GM13976 (cell line): ENCODE measurements around the gene SIK3.

Source experiments
- DNase-seq: peaks from one replicate; pipeline ENCODE4 v3.0.0; 2012; ENCODE audit warnings: low spot score
- in situ Hi-C: fragments of 300-500 bp; cut with MboI; formaldehyde crosslinking; loops from one replicate; pipeline ENCODE4 v1.12.0; 2022; ENCODE audit warnings: low sequenced_read_pairs, mixed read lengths, inconsistent platforms; ENCODE audit not compliant: unreplicated experiment
- TF ChIP-seq, protein P1 (sequence below): IDR thresholded peaks from 2 replicates; pipeline ENCODE4 v1.5.1; 2012; ENCODE audit warnings: borderline replicate concordance, mild to moderate bottlenecking; ENCODE audit not compliant: insufficient read depth; ENCODE audit errors: extremely low read depth, missing control alignments, control extremely low read depth

The SIK3 gene

DNA sequence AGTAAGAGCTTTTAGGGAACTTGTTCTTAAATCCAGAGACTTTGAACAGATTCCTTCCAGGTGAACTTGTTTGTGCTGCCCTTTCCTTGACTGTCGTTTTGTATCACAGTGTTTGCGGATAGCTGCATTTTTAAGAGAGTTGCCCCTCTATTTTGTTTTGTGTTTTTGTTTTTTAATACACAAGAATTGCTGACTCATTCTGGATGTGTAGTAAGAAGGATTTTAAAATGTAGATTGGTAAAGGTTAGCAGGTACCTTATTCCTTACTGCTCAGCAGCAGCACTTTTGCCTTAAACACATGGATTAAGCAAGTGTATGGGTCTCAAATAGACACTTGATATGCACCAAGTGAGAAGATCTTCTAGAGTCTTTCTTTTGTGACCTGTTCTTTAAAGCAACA, 297.6 kb downstream of the SIK3 start:
- TF ChIP-seq, protein P1, sequence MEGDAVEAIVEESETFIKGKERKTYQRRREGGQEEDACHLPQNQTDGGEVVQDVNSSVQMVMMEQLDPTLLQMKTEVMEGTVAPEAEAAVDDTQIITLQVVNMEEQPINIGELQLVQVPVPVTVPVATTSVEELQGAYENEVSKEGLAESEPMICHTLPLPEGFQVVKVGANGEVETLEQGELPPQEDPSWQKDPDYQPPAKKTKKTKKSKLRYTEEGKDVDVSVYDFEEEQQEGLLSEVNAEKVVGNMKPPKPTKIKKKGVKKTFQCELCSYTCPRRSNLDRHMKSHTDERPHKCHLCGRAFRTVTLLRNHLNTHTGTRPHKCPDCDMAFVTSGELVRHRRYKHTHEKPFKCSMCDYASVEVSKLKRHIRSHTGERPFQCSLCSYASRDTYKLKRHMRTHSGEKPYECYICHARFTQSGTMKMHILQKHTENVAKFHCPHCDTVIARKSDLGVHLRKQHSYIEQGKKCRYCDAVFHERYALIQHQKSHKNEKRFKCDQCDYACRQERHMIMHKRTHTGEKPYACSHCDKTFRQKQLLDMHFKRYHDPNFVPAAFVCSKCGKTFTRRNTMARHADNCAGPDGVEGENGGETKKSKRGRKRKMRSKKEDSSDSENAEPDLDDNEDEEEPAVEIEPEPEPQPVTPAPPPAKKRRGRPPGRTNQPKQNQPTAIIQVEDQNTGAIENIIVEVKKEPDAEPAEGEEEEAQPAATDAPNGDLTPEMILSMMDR: no peak
- no peak for DNase-seq
- in situ Hi-C loops: no loop called here

DNA sequence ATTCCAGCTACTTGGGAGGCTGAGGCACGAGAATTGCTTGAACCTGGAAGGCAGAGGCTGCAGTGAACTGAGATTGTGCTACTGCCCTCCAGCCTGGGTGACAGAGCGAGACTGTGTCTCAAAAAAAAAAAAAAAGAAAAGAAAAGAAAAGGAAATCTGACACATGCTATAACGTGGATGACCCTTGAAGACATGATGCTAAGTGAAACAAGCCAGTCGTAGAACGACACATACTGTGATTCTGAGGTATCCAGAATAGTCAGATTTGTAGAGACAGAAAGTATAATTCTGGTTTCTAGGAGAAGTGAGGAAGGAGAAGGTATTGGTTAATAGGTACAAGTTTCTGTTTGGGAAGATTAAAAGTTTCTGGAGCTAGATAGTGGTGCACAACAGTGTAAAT, 299.9 kb downstream of the SIK3 start:
- in situ Hi-C loops: loop anchor here (25.0 kb wide), 1 partner anchor 314 kb away; no protein-coding TSS in a partner anchor
- no peak for DNase-seq
- TF ChIP-seq, protein P1: no peak

DNA sequence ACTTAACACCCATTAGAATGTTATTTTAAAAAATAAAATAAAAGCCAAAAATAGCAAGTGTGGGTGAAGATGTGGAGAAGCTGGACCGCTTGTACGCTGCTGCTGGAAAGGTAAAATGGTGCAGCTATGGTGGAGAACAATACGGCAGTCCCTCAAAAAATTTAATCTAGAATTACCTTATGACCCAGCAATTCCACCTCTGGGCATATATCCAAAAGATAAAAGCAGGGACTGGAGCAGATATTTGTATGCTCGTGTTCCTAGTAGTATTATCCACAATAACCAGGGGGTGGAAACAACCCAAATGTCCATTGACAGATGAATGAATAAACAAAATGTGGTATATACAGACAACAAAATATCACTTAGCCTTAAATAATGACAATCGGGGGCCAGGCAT, 300.4 kb downstream of the SIK3 start:
- DNase-seq: no peak
- in situ Hi-C loops: loop anchor here (25.0 kb wide), 1 partner anchor 314 kb away; no protein-coding TSS in a partner anchor
- TF ChIP-seq, protein P1: no peak

GRCh38 chr11:116796548-116796947, 301.7 kb downstream of the SIK3 start:
- in situ Hi-C loops: loop anchor here (25.0 kb wide), 1 partner anchor 316 kb away; no protein-coding TSS in a partner anchor
- no peak for DNase-seq
- TF ChIP-seq, protein P1: no peak

GRCh38 chr11:116794851-116795250, 303.4 kb downstream of the SIK3 start:
- no peak for DNase-seq
- TF ChIP-seq, protein P1: no peak
- in situ Hi-C loops: loop anchor here (25.0 kb wide), 1 partner anchor 317 kb away; no protein-coding TSS in a partner anchor

GRCh38 chr11:116793772-116794097, 304.5 kb downstream of the SIK3 start:
- no peak for DNase-seq
- TF ChIP-seq, protein P1: no peak
- in situ Hi-C loops: loop anchor here (25.0 kb wide), 1 partner anchor 319 kb away; no protein-coding TSS in a partner anchor
